T-helper 1 cell (primary cell): ENCODE data around the gene ZNF808.
"Not testable (repeated sequence)": the region's sequence is repeated elsewhere in the genome, so short reads cannot be mapped to it uniquely, and the experiment has no call there.

Experiments used
- DNase-seq, 5 donors: peaks; one replicate each; pipeline ENCODE4 v3.0.0-alpha.2; 2012 to 2020

ZNF808 gene

GRCh38 chr19:52536448-52536800, 9.0 kb downstream of the ZNF808 start:
- peak in 4 of 5 donors; percentile 18 to 59 (median 26) for DNase-seq

GRCh38 chr19:52538815-52539214, 11.3 kb downstream of the ZNF808 start:
- not testable (repeated sequence) for DNase-seq

GRCh38 chr19:52541176-52541575, 13.7 kb downstream of the ZNF808 start:
- not testable (repeated sequence) for DNase-seq

GRCh38 chr19:52541608-52542007, 14.1 kb downstream of the ZNF808 start:
- DNase-seq: no peak

DNA sequence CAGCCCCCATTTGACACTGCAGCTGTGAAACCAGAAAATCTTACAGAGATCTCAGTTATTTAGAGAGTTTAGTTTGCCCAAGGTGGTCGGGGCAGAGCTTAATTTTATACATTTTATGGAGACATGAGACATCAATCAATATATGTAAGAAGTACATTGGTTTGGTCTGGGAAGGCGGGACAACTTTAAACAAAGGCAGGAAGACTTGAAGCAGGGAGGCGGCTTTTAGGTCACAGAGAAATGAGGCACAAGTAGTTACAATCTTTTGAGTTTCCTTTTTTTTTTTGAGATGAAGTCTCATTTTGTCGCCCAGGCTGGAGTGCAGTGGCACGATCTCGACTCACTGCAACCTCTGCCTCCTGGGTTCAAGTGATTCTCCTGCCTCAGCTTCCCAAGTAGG, 15.1 kb downstream of the ZNF808 start:
- not testable (repeated sequence) for DNase-seq

DNA sequence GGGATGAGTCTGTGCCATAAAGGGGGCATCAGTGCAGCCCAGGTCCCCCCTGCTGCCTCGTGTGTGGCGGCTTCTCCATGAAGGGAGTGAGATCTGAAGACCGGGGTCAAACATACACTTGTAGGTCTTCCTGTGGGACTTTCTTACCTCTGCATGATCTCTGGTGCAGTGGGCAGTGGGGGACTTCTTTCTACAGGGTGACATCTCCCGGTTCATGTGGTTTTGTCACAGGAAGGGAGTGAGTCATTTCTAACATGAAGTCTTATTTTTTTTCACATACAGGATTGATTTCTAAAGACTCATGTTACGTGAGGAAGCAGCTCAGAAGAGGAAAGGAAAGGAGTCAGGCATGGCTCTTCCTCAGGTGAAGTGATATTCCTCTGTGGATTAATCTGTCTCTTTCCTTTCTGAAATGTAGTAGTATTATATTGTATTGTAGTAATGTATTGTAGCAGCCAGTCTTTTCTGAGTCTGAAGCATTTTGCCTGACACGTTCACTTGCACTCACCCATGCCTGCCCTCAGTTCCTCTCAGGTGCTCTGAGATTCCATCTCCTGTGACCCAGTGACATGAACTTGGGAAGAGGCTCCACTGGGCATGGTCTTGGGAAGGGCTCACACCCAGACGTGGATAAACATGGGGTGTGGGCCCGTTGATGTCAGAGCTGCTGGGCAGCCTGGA, 15.7 kb downstream of the ZNF808 start:
- DNase-seq: peak in 3 of 5 donors; percentile 6 to 62 (median 20)

- no peak for DNase-seq
These were observed 26.9 kb downstream of the ZNF808 start for GRCh38 chr19:52554216-52554971.

- DNase-seq: no peak
These were observed 29.9 kb downstream of the ZNF808 start for GRCh38 chr19:52557231-52557995.

GRCh38 chr19:52558732-52559445, 31.4 kb downstream of the ZNF808 start:
- not testable (repeated sequence) for DNase-seq

GRCh38 chr19:52561611-52562010, 34.1 kb downstream of the ZNF808 start:
- DNase-seq: not testable (repeated sequence)

DNA sequence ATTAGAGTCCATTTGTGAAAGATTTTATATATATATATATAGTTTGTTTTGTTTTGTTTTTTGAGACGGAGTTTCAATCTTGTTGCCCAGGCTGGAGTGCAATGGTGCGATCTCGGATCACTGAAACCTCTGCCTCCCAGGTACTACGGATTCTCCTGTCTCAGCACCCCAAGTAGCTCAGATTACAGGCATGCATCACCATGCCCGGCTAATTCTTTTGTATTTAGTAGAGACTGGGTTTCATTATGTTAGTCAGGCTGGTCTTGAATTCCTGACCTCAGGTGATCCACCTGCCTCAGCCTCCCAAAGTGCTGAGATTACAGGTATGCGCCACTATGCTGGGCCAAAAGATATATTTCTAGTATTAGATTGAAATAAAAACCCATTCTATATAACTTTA, 38.7 kb downstream of the ZNF808 start:
- DNase-seq: no peak

- no peak for DNase-seq
These were observed 39.1 kb downstream of the ZNF808 start for GRCh38 chr19:52566588-52566987.

DNA sequence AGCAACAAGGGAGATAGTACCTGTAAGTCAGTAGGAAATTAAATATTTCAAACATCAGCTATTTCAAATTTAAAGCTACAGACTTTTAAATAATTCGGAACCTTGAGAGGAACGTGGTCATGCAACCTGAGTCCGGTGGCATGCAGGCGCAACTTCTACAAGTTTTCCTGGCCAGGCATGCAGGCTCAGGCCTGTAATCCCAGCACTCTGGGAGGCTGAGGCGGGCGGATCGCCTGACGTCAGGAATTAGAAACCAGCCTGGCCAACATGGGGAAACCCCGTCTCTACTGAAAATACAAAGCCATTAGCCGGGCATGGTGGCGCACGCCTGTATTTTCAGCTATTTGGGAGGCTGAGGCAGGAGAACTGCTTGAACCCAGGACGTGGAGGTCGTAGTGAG, 40.5 kb downstream of the ZNF808 start:
- no peak for DNase-seq

DNA sequence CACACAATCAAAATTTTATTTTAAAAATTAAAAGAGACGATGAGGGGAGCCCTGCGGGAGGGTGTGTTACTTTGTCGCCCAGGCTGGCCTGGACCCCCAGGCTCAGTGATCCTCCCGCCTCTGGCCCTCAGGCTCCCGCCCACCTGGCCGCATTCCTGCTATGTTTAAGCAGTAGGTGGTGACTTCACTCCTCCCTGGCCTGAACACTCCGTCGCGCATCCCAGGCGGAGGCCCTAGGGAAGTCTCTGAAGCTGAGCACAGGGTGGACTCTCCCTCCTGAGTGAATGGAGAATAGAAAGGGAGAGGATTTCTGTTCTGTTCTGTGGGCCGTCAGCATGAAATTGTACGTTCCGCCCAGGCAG, 42.2 kb downstream of the ZNF808 start:
- peak in 1 of 5 donors; percentile 4 for DNase-seq

DNA sequence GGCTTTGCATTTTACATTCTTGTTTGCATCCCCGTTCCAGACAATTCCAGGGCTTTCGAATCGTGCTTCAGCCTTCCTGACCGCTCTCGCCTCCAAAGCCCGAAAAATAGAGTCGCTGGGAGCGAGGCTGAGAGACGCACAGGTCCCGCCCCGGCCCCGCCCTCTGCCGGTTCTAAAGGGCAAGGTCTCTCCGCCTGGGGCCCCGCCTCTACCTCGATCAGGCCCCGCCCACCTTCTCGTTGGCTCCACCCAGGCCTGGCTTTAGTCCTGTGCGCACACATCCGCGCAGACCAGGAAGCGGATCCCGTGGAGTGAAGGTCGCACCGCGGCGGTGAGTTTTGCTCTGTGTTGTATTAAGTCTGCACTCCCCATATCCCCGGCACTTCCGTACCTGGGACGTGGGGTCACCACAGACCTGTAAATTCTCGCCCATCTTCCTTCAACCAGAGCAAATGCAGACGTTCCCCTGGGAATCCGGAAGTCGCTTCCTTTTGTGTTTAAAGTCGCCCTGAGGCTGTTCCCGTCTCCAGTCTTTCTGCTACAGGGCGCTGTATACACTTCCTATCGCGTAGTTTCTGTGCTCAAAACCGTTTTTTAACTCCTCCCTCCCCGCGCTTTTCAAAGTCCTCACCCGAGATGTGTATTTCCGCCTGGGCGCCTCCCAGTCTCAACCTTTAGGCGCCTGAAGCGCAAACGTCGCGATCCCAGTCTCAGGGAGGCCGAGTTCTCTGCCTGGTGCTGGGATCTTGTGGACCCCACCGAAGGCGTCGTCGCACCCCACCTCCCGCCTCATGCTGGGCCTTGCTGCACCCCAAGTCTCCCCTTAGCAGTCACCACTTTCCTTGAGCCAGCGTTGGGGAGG, 42.8 kb downstream of the ZNF808 start, which contains the start of gene ZNF701:
Gene ZNF701 (plus strand): TSS at position 288 of the 862 bp plus-strand sequence. CDS start 3,861 bp downstream, outside the sequence.
- peak; percentile 87 to 94 (median 91) for DNase-seq

GRCh38 chr19:52584736-52585440, 57.4 kb downstream of the ZNF808 start:
- DNase-seq: no peak

DNA sequence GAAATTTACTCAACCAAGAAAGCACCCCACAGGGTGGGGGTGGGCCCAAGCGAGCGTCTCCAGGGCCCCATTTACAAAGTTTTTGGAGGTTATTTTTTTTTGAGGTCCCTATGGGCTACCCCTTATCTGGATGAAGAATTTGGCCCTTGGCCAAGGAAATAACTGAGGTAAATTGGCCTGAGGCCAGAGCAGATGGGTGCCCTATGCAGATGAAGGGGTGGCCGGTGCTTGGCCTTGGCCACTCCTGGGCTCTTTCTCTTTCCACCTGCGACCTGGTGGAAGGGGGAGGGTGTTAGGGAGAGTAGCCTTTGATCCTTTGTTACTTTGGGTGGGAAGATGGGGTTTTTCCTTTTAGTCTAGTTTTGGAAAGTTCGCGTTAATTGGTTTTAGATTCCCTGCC, 58.1 kb downstream of the ZNF808 start:
- no peak for DNase-seq

GRCh38 chr19:52590728-52591127, 63.3 kb downstream of the ZNF808 start:
- DNase-seq: no peak

DNA sequence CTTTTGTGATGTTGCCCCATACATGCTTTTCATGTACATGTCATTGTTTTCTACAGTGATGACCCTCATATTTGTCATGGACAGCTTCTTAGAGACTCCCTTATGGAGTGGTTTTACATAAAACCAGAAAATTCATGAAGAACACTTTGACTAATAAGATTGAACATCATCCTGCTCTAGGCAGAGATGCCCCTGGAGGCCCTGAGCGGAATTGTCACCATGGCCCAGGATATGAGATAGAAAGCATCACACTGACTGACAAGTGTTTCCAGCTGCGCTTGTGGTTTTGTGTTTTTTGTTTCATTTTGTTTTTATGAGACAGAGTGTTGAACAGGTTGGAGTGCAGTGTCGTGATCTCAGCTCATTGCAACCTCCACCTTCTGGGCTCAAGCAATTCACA, 64.8 kb downstream of the ZNF808 start:
- DNase-seq: no peak

DNA sequence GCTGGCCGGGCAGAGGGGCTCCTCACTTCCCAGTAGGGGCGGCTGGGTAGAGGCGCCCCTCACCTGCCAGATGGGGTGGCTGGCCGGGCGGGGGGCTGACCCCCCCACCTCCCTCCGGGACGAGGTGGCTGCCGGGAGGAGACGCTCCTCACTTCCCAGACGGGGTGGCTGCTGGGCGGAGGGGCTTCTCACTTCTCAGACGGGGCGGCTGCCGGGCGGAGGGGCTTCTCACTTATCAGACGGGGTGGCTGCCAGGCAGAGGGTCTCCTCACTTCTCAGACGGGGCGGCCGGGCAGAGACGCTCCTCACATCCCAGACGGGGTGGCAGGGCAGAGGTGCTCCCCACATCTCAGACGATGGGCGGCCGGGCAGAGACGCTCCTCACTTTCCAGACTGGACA, 66.0 kb downstream of the ZNF808 start:
- DNase-seq: not testable (repeated sequence)

- DNase-seq: no peak
These were observed 71.8 kb downstream of the ZNF808 start for GRCh38 chr19:52599241-52599640.
